Endothelial cell of umbilical vein (primary cell): Measurements from ENCODE around the gene ZNF543. TPM values are rescaled to one million over a fixed set of nuclear protein-coding genes. Genes with fewer than 3 reads are reported as not detected.

Experiments
- BruUV-seq: library from RNA; stranded (reverse); fragments of 400-500 nt; replicated peaks from 2 replicates; lab custom pipeline; 2021; lab: Mats Ljungman, UMichigan
- CTCF ChIA-PET: fragments of 300-600, 350-600 bp; sonication (Branson Sonifier 250); formaldehyde crosslinking; loops from one replicate; lab custom pipeline; 2021; ENCODE audit warnings: antibody characterized with exemption, inconsistent platforms; lab: Charles Lee
- POLR2A ChIA-PET: fragments of 300-600, 350-600 bp; sonication (Branson Sonifier 250); formaldehyde crosslinking; loops from one replicate; lab custom pipeline; 2021; ENCODE audit warnings: antibody characterized with exemption, inconsistent platforms; lab: Charles Lee
- DNase-seq: peaks from one replicate; pipeline ENCODE4 v3.0.0-alpha.2; 2011; ENCODE audit warnings: low read depth, low spot score
- FAIRE-seq: peaks from 2 replicates; lab custom pipeline; 2011; peaks lifted over from hg19 to GRCh38; lab: Jason Lieb, UNC
- H2AFZ ChIP-seq: 2 replicates; pipeline ENCODE4 v1.6.0; 2012; ENCODE audit warnings: low read depth, low read length, control low read depth, inconsistent platforms
- H3K27ac ChIP-seq: 2 replicates; pipeline ENCODE4 v1.5.1; 2011; ENCODE audit warnings: low read depth, mild to moderate bottlenecking, control low read depth, low read length, moderate library complexity; ENCODE audit not compliant: insufficient read depth
- H3K27me3 ChIP-seq, 2 experiments: 2 replicates each; pipeline versions ENCODE4 v1.6.0 to v1.6.1; 2011; ENCODE audit warnings: low read length in 2 of 2, mixed read lengths in 1 of 2; ENCODE audit not compliant: control insufficient read depth in 2 of 2, insufficient read depth in 2 of 2
- H3K36me3 ChIP-seq, 2 experiments: 2 replicates in 1 of 2; 3 replicates in 1 of 2; pipeline ENCODE4 v1.5.1; 2011; ENCODE audit warnings: low read length in 2 of 2, mild to moderate bottlenecking in 1 of 2, moderate library complexity in 1 of 2; ENCODE audit not compliant: control insufficient read depth in 2 of 2, insufficient read depth in 2 of 2; ENCODE audit errors: extremely low read depth in 1 of 2
- H3K4me1 ChIP-seq: 3 replicates; pipeline ENCODE4 v1.5.1; 2011; ENCODE audit warnings: mild to moderate bottlenecking, low read length; ENCODE audit not compliant: control insufficient read depth, insufficient read depth; ENCODE audit errors: extremely low read depth
- H3K4me2 ChIP-seq: 2 replicates; pipeline ENCODE4 v1.6.1; 2011; ENCODE audit warnings: low read length, control low read depth, mixed read lengths; ENCODE audit not compliant: insufficient read depth
- H3K4me3 ChIP-seq, 3 experiments: fragments of 200-600 bp in 1 of 3; sonication (generic), shearing (Covaris generic) in 1 of 3; replicated peaks in 1 of 3; 2 replicates each; pipeline ENCODE4 v1.5.1; 2011 to 2016; ENCODE audit warnings: control low read depth in 3 of 3, low read length in 3 of 3, mild to moderate bottlenecking in 2 of 3, inconsistent platforms in 1 of 3, low read depth in 1 of 3, moderate library complexity in 1 of 3; ENCODE audit not compliant: insufficient read depth in 1 of 3
- H3K79me2 ChIP-seq: 2 replicates; pipeline ENCODE4 v1.6.0; 2012; ENCODE audit warnings: low read length, inconsistent platforms; ENCODE audit not compliant: control insufficient read depth, insufficient read depth
- H3K9ac ChIP-seq: replicated peaks from 2 replicates; pipeline ENCODE3; 2011; ENCODE audit warnings: low read length, control low read depth; ENCODE audit not compliant: insufficient read depth; ENCODE audit errors: extremely low read depth
- H3K9me1 ChIP-seq: replicated peaks from 3 replicates; pipeline ENCODE4 v1.6.0; 2011; ENCODE audit warnings: mild to moderate bottlenecking, low read length; ENCODE audit not compliant: control insufficient read depth, insufficient read depth; ENCODE audit errors: extremely low read depth
- H3K9me3 ChIP-seq: replicated peaks from 2 replicates; pipeline ENCODE4 v1.5.1; 2012; ENCODE audit warnings: low read length, inconsistent platforms; ENCODE audit not compliant: control insufficient read depth, insufficient read depth
- H4K20me1 ChIP-seq: replicated peaks from 2 replicates; pipeline ENCODE3; 2011; ENCODE audit warnings: mild to moderate bottlenecking, low read length; ENCODE audit not compliant: control insufficient read depth, insufficient read depth; ENCODE audit errors: extremely low read depth
- CTCF ChIP-seq, 2 donors: IDR thresholded peaks; 1 replicate in 1 of 2; 2 replicates in 1 of 2; pipeline ENCODE4 v1.5.1; 2011; ENCODE audit warnings: low read length in 2 of 2, mild to moderate bottlenecking in 2 of 2, moderate library complexity in 2 of 2, control low read depth in 1 of 2, inconsistent platforms in 1 of 2, low read depth in 1 of 2; ENCODE audit not compliant: insufficient read depth in 1 of 2; ENCODE audit errors: extremely low read depth in 1 of 2
- JUN ChIP-seq: IDR thresholded peaks from 2 replicates; pipeline ENCODE4 v1.6.1; 2011; ENCODE audit warnings: borderline replicate concordance, low read depth; ENCODE audit not compliant: insufficient read length, insufficient read depth
- MAX ChIP-seq: IDR thresholded peaks from 2 replicates; pipeline ENCODE4 v1.6.1; 2011; ENCODE audit not compliant: insufficient read depth, insufficient read length
- MYC ChIP-seq: IDR thresholded peaks from one replicate; pipeline ENCODE4 v1.6.1; 2011; ENCODE audit warnings: mild to moderate bottlenecking, low read depth, low read length
- POLR2A ChIP-seq: IDR thresholded peaks from 2 replicates; pipeline ENCODE4 v1.6.1; 2012; ENCODE audit warnings: low read depth, mild to moderate bottlenecking, control low read depth, low read length
- POLR2AphosphoS5 ChIP-seq: IDR thresholded peaks from 2 replicates; pipeline ENCODE4 v1.6.1; 2012; ENCODE audit warnings: low read depth, mild to moderate bottlenecking, control low read depth, low read length, moderate library complexity; ENCODE audit not compliant: insufficient read depth
- dilution Hi-C: fragments of 300-500 bp; cut with MboI; formaldehyde crosslinking; loops from one replicate; pipeline ENCODE4 v1.15.0; 2019; ENCODE audit warnings: low sequenced_read_pairs; ENCODE audit not compliant: extremely low pct_ligation_motif_present
- intact Hi-C: fragments of 100-400 bp; cut with micrococcal nuclease; formaldehyde crosslinking; loops from one replicate; pipeline ENCODE4 v1.10.0; 2022
- polyA plus RNA-seq, 4 experiments: library from polyadenylated mRNA; depleted of rRNA in 3 of 4; stranded (reverse) in 3 of 4; unstranded in 1 of 4; fragments of >200 nt; gene quantifications; 2 replicates each; pipeline versions ENCODE4 v1.2.1 to v1.2.3, GENCODE V29; 2011 to 2012; ENCODE audit warnings: missing spikeins in 1 of 4
- total RNA-seq: library from RNA; stranded (reverse); gene quantifications from 2 replicates; pipeline ENCODE4 v1.2.3, GENCODE V29; 2021

Gene ZNF543
- total and polyA plus RNA-seq, 2 donors (not counting 3 experiments of a cell fraction or from before 2014, with no cell fraction given) = 1.1 to 5.3 TPM

GRCh38 chr19:57324992-57325391 is 4.7 kb downstream of the ZNF543 start:
- peaks cover 6% of the 10 kb centered on the region for H3K4me1 ChIP-seq
- no peak overlapping the region for H3K27ac ChIP-seq
- H3K9ac ChIP-seq = no peak overlapping the region
- H3K9me3 ChIP-seq = peaks cover 7% of the 10 kb centered on the region
- H3K36me3 ChIP-seq = peaks cover 11 to 39% of the 10 kb centered on the region in 2 experiments
- intact Hi-C loops = loop anchor here (5.0 kb wide), 1 partner anchor 43 kb away; the partner anchor contains the start of gene ZNF460
- dilution Hi-C loops = no loop called here
- no peaks in the 10 kb centered on the region for H4K20me1 ChIP-seq
- no TSS peak for BruUV-seq
- ChIA-PET POLR2A (no interaction called here), CTCF (no interaction called here)
- H3K79me2 ChIP-seq = peaks cover 24% of the 10 kb centered on the region
- no peaks in the 10 kb centered on the region for H3K27me3 ChIP-seq
- FAIRE-seq = no peak
- no peak for DNase-seq
- H3K4me3 ChIP-seq = no peak overlapping the region
- H3K4me2 ChIP-seq = no peak overlapping the region
- H3K9me1 ChIP-seq = no peaks in the 10 kb centered on the region
- TF ChIP-seq POLR2A = no peak
- no peak overlapping the region for H2AFZ ChIP-seq

- dilution Hi-C loops (no loop called here), intact Hi-C loops (no loop called here)
- no peak for TF ChIP-seq CTCF (IDR thresholded peaks at IDR 0.05; ENCODE audit: extremely low read depth in 1 of 2, insufficient read depth in 1 of 2, low read depth in 1 of 2, low read length in 2 of 2)
- no peak for TF ChIP-seq POLR2AphosphoS5
- TF ChIP-seq MAX = no peak
- no peak for TF ChIP-seq JUN
- no peak for TF ChIP-seq MYC
- Histone ChIP-seq H3K79me2 (peaks cover 2% of the 10 kb centered on the region), H3K27ac (no peak overlapping the region), H4K20me1 (no peaks in the 10 kb centered on the region), H3K4me3 (no peak overlapping the region), H3K9me1 (no peaks in the 10 kb centered on the region), H3K36me3 (peaks cover 11 to 39% of the 10 kb centered on the region in 2 experiments), H3K4me2 (no peak overlapping the region), H2AFZ (no peak overlapping the region), H3K9ac (no peak overlapping the region), H3K4me1 (no peaks in the 10 kb centered on the region), H3K27me3 (no peaks in the 10 kb centered on the region), H3K9me3 (peaks cover 7% of the 10 kb centered on the region)
- POLR2A ChIA-PET = no interaction called here
- CTCF ChIA-PET = no interaction called here
- no peak for DNase-seq
- no TSS peak for BruUV-seq
- FAIRE-seq = no peak
Observed at GRCh38 chr19:57327993-57328392, 7.7 kb downstream of the ZNF543 start.
